ENCODE results near the gene ADAMTS14.

The ADAMTS14 gene

DNA sequence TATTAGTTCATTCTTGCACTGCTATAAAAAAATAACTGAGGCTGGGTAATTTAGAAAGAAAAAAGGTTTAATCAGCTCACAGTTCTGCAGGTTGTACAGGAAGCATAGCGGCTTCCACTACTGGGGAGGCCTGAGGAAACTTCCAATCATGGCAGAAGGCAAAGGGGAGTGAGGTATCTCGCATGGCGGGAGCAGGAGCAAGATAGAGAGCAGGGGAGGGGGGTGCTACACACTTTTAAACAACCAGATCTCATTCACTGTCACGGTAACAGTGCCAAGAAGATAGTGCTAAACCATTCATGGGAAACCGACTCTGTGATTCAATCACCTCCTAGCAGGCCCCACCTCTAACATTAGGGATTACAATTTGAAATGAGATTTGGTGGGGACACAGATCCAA is 11.6 kb downstream of the ADAMTS14 start:
- H3K4me3 ChIP-seq (ENCODE audit: low read depth, low read length), result no peak overlapping the region
- TF ChIP-seq, protein P1, sequence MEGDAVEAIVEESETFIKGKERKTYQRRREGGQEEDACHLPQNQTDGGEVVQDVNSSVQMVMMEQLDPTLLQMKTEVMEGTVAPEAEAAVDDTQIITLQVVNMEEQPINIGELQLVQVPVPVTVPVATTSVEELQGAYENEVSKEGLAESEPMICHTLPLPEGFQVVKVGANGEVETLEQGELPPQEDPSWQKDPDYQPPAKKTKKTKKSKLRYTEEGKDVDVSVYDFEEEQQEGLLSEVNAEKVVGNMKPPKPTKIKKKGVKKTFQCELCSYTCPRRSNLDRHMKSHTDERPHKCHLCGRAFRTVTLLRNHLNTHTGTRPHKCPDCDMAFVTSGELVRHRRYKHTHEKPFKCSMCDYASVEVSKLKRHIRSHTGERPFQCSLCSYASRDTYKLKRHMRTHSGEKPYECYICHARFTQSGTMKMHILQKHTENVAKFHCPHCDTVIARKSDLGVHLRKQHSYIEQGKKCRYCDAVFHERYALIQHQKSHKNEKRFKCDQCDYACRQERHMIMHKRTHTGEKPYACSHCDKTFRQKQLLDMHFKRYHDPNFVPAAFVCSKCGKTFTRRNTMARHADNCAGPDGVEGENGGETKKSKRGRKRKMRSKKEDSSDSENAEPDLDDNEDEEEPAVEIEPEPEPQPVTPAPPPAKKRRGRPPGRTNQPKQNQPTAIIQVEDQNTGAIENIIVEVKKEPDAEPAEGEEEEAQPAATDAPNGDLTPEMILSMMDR (IDR thresholded peaks at IDR 0.05; ENCODE audit: low read depth, low read length), result no peak

DNA sequence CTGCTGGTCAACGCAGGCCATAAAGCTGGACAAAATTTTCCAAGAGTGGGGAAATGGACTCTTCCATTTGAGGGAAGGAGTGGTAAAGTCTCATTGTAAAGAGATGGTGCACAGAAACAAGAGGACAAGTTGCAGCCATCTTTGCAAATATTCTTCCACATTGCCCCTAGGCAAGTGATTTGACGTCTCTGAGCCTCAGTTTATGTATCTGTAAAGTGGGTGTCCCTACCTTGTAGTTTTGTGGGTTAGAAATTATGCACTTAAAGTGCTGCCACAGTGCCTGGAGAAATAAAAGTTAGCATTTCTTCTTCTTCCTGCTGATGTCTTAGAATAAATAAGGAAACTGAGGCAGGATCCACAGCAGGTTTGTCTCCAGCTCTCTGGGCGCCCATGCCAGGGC is 12.1 kb downstream of the ADAMTS14 start:
- H3K4me3 ChIP-seq (ENCODE audit: low read depth, low read length), result no peak overlapping the region
- TF ChIP-seq, protein P1 (IDR thresholded peaks at IDR 0.05; ENCODE audit: low read depth, low read length), result no peak

DNA sequence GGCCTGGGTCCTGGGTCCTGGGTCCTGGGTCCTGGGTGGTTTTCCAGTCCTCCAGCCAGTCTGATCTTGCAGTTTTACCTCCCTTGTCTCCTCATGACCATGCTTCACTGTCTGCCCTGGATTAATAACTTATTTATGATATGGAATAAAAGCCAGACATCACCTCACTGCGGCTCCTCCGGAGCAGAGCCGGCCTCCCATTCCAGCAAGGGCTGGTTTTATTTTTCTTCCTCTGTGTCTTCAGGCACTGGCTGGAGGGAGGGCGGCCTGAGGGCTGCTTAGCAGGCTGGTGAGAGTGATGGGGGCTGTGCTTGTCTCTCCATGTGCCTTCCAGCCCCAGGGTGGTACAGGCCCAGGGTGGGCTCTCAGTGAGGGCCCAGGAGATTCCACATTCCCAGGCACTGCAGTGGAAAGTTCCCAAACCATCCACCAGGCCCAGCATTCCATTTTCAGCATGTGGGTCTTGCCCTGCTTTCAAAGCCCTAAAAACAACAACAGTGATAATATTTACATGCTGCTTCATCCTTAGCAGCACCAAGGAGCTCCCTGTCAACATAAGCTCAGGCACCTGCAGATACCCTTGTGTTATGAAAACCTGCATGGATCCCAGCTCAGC is 12.6 kb downstream of the ADAMTS14 start:
- TF ChIP-seq, protein P1 (IDR thresholded peaks at IDR 0.05; ENCODE audit: low read depth, low read length), result no peak
- H3K4me3 ChIP-seq (ENCODE audit: low read depth, low read length), result no peak overlapping the region

DNA sequence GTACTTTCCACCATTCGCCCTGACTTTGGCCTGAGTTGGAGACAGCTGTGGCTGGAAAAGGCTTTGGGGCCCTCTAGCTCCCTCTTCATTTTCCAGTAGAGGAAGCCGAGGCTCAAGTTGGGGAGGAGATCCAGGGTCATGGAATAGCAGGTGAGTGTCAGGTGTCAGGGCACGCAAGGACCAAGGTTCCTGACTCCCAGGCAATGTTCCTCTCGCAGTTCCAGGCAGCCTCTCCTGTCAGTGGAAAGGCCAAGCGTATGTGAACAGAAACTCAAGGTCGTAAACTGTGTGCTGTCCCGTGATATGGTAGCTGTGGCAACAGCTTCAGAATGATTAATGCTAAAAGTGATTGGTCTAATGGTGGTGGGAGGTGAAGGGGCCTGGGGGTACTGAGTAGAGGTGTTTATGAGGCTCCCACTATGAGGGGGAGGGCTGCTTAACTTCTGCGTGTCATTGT is 13.2 kb downstream of the ADAMTS14 start:
- H3K4me3 ChIP-seq (ENCODE audit: low read depth, low read length), result no peak overlapping the region
- TF ChIP-seq, protein P1 (IDR thresholded peaks at IDR 0.05; ENCODE audit: low read depth, low read length), result no peak

DNA sequence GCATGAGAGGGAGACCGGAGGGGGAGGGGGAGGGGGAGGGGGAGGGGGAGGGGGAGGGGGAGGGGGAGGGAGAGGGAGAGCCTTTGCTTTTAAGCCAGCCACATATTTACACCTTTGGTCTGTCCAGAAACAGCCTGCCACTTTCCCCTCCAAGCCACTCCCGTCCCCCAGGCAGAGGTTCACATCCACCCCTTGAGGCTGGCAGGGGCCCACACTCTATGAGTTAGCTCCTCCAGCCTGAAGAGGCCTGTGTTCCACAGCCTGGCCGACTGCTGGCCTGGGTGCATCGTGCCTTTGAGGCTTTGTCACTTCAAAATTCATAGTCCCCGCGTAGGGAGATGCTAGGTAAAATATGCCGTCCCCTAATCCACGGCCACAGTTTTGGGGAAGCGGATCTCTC is 16.5 kb downstream of the ADAMTS14 start:
- TF ChIP-seq, protein P1 (IDR thresholded peaks at IDR 0.05; ENCODE audit: low read depth, low read length), result no peak

DNA sequence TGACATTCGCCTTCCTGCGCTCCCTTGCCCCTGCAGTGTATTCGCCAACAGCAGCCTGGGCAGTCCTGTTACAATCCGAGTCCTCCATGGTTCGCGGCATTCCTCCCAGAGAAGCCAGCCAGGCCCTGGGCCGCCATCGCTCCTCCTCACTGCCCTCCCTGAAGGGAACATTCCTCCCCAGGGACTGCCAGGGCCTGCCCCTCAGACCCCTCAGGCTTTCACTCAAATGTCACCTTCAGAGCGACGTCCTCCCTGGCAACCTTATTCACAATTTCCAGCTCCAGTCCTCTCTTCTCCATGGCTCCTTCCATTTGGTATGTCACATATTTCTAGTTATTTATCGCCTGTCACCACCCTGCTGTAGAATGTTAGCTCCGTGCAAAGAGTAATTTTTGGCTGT is 17.4 kb downstream of the ADAMTS14 start:
- no peak overlapping the region for H3K4me3 ChIP-seq (ENCODE audit: low read depth, low read length)
- TF ChIP-seq, protein P1 (IDR thresholded peaks at IDR 0.05; ENCODE audit: low read depth, low read length), result no peak

More for the DNA sequence above, 16.5 kb downstream of the ADAMTS14 start:
- no peak overlapping the region for H3K4me3 ChIP-seq (ENCODE audit: low read depth, low read length)

DNA sequence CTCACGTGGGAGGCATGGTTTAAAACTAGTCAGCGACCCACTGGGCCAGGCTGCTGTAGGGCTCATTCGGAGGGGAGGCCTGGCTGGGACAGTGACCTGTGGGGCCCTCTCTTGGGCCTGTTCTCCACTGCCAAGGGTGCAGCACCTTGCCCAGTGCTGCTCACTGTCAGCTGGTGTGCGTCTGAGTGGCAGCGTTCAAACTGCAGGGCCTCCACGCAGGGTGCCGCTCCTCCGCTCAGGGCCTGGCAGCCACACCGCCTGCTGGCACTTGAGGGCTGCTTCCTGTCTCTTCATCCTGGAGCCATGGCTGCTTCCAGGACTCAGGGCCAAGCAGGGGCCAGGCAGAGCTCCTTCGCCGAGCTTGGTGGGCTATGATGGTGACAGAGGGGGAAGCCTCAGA is 18.3 kb downstream of the ADAMTS14 start:
- TF ChIP-seq, protein P1 (IDR thresholded peaks at IDR 0.05; ENCODE audit: low read depth, low read length), result no peak
- no peak overlapping the region for H3K4me3 ChIP-seq (ENCODE audit: low read depth, low read length)
